ENCODE measurements around the gene TNRC18. TPM values are rescaled to one million over a fixed set of nuclear protein-coding genes. Genes with fewer than 3 reads are reported as not detected.
"Not testable (repeated sequence)": the region's sequence is repeated elsewhere in the genome, so short reads cannot be mapped to it uniquely, and the experiment has no call there.

The TNRC18 gene
- polyA plus RNA-seq, 4 donors = 5.4 to 89.8 (median 29.2) TPM

DNA sequence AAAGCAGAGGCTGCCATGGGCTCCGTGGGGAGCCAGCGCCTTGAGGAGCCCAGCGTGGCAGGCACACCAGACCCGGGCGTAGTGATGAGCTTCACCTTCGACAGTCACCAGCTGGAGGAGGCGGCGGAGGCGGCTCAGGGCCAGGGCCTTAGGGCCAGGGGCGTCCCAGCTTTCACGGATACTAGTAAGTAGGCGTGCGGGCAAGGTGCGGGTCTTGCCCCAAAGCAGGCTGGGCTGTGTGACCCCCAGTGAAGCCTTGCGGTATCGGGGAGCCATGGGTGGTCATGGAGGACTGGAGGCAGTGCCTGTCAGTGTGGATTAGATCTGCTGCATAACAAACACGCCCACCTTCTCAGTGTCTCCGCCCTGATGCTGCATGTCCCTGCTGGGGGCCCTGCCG is 135.8 kb downstream of the TNRC18 start:
- FAIRE-seq = no peak
- Histone ChIP-seq H3K4me3 (ENCODE audit: low read depth in 1 of 3, low read length in 3 of 3) (no peak overlapping the region), H3K9me3 (ENCODE audit: control insufficient read depth in 2 of 2, insufficient read depth in 1 of 2, low read depth in 1 of 2, low read length in 1 of 2) (no peaks in the 10 kb centered on the region), H3K4me1 (ENCODE audit: control insufficient read depth in 3 of 3, insufficient read depth in 2 of 3, low read depth in 1 of 3, low read length in 2 of 3) (peaks cover 0 to 16% (median 0%) of the 10 kb centered on the region in 3 donors), H3K27me3 (ENCODE audit: control insufficient read depth in 3 of 3, insufficient read depth in 3 of 3, low read length in 3 of 3) (no peaks in the 10 kb centered on the region), H3K36me3 (ENCODE audit: control insufficient read depth in 3 of 3, insufficient read depth in 2 of 3, low read depth in 1 of 3, low read length in 3 of 3) (peaks cover 0 to 42% (median 0%) of the 10 kb centered on the region in 3 donors), H3K27ac (ENCODE audit: low read depth in 1 of 3, low read length in 2 of 3) (no peak overlapping the region)
- DNase-seq = no peak
- WGBS, 3 donors = 93 to 95% (median 95%) methylated on average over 19 of the region's 19 CpGs

DNA sequence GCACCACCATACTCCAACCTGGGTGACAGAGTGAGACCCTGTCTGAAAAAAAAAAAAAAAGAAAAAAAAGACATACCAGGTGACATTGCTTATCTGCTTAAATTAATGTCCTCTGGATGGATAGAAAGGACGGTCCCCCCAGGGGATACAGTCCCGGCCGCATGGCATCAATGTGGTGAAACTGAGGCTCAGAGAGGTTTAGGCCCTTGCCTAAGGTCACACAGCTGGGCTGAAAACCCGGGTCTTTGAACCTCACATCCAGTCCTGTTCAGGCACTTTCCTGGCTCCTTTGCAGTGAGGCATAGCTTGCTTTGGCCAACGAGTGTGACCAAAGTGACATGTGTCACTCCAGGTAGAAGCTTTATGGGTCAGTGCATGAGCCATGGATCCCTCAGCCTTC is 136.3 kb downstream of the TNRC18 start:
- Histone ChIP-seq H3K36me3 (ENCODE audit: control insufficient read depth in 3 of 3, insufficient read depth in 2 of 3, low read depth in 1 of 3, low read length in 3 of 3) (peaks cover 0 to 42% (median 0%) of the 10 kb centered on the region in 3 donors), H3K4me1 (ENCODE audit: control insufficient read depth in 3 of 3, insufficient read depth in 2 of 3, low read depth in 1 of 3, low read length in 2 of 3) (peaks cover 0 to 16% (median 0%) of the 10 kb centered on the region in 3 donors)
- not testable (repeated sequence) for H3K9me3 ChIP-seq (ENCODE audit: control insufficient read depth in 2 of 2, insufficient read depth in 1 of 2, low read depth in 1 of 2, low read length in 1 of 2); DNase-seq; FAIRE-seq; H3K4me3 ChIP-seq (ENCODE audit: low read depth in 1 of 3, low read length in 3 of 3); H3K27ac ChIP-seq (ENCODE audit: low read depth in 1 of 3, low read length in 2 of 3); H3K27me3 ChIP-seq (ENCODE audit: control insufficient read depth in 3 of 3, insufficient read depth in 3 of 3, low read length in 3 of 3)
- WGBS, 3 donors = 77 to 92% (median 83%) methylated on average over 4 to 5 of the region's 5 CpGs

DNA sequence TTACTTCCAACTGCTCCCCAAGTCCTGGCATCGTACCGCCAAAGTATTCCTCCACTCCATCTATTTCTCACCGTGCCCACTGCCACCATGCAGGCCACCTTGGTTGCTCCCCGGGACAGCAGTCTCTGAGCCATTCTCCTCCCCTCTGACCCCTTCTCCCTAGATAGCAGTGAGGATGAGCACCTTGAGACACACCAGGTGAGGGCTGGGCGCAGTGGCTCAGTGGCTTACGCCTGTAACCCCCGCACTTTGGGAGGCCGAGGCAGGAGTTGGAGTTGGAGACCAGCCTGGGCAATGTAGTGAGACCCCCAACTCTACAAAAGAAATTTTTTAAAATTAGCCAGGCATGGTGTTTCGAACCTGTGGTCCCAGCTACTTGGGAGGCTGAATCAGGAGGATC is 136.7 kb downstream of the TNRC18 start:
- H3K4me3 ChIP-seq (ENCODE audit: low read depth in 1 of 3, low read length in 3 of 3) = no peak overlapping the region
- WGBS, 3 donors = 83 to 95% (median 90%) methylated on average over 9 of the region's 9 CpGs
- no peaks in the 10 kb centered on the region for H3K27me3 ChIP-seq (ENCODE audit: control insufficient read depth in 3 of 3, insufficient read depth in 3 of 3, low read length in 3 of 3)
- DNase-seq (no peak), FAIRE-seq (no peak)
- no peaks in the 10 kb centered on the region for H3K9me3 ChIP-seq (ENCODE audit: control insufficient read depth in 2 of 2, insufficient read depth in 1 of 2, low read depth in 1 of 2, low read length in 1 of 2)
- H3K4me1 ChIP-seq (ENCODE audit: control insufficient read depth in 3 of 3, insufficient read depth in 2 of 3, low read depth in 1 of 3, low read length in 2 of 3) = peaks cover 0 to 16% (median 0%) of the 10 kb centered on the region in 3 donors
- peaks cover 0 to 38% (median 0%) of the 10 kb centered on the region in 3 donors for H3K36me3 ChIP-seq (ENCODE audit: control insufficient read depth in 3 of 3, insufficient read depth in 2 of 3, low read depth in 1 of 3, low read length in 3 of 3)
- H3K27ac ChIP-seq (ENCODE audit: low read depth in 1 of 3, low read length in 2 of 3) = no peak overlapping the region

DNA sequence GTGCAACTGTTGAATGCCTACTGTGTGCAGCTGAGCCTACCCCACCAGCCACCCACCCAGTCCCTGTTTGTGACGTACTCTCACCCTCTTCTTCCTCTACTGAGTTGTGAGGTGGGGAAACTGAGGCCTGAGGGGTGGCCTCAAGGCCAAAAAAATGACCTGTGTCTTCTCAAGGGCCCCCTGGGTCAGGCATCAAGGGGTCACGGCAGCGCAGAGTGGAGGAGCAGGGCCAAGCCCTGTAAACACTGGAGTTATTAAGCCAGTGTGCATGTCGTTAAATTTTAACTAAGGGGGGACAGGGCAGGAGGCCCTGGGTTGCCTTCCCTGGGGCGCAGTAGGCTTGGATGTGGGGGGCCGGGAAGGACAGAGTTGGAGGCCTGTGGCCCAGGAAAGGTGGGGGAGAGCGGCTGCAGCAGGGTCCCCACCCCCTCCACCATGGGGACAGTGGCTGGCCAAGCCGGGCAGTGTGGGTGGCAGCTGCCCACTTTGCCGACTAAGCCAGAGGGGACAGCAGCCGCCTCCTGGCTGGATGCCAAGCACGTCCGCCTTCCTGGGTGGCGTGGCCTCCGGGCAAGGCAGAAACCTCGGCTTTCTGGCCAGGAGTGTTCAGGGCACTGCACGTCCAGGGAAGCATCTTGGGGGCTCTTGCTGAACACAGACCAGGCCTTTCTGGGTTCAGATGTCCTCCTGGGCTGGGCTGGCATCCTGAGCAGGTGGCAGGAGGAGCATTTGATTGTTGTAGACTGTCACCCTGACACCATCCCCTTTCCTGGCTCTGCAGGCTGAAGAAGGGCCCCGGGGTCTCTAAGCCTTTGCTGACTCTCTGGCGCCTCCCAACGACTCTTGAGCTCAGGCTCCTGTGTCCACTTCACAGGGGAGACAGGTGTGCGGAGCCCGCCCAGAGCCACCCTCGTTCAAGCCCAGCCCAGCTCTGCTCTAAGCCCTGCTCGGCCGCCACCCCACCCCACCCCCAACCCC is 139.0 kb downstream of the TNRC18 start:
- H3K27me3 ChIP-seq (ENCODE audit: control insufficient read depth in 3 of 3, insufficient read depth in 3 of 3, low read length in 3 of 3) = no peaks in the 10 kb centered on the region
- FAIRE-seq (no peak), DNase-seq (peak; percentile 44 to 90)
- no peaks in the 10 kb centered on the region for H3K9me3 ChIP-seq (ENCODE audit: control insufficient read depth in 2 of 2, insufficient read depth in 1 of 2, low read depth in 1 of 2, low read length in 1 of 2)
- 7 to 37% (median 25%) methylated on average over 20 to 24 of the region's 24 CpGs for WGBS, 3 donors
- H3K4me1 ChIP-seq (ENCODE audit: control insufficient read depth in 3 of 3, insufficient read depth in 2 of 3, low read depth in 1 of 3, low read length in 2 of 3) = peaks cover 0 to 16% (median 0%) of the 10 kb centered on the region in 3 donors
- H3K36me3 ChIP-seq (ENCODE audit: control insufficient read depth in 3 of 3, insufficient read depth in 2 of 3, low read depth in 1 of 3, low read length in 3 of 3) = peaks cover 0 to 21% (median 0%) of the 10 kb centered on the region in 3 donors
- H3K27ac ChIP-seq (ENCODE audit: low read depth in 1 of 3, low read length in 2 of 3) = peak overlapping the region in 1 of 3 donors; percentile 79
- peak overlapping the region in 1 of 3 donors; percentile 20 for H3K4me3 ChIP-seq (ENCODE audit: low read depth in 1 of 3, low read length in 3 of 3)

DNA sequence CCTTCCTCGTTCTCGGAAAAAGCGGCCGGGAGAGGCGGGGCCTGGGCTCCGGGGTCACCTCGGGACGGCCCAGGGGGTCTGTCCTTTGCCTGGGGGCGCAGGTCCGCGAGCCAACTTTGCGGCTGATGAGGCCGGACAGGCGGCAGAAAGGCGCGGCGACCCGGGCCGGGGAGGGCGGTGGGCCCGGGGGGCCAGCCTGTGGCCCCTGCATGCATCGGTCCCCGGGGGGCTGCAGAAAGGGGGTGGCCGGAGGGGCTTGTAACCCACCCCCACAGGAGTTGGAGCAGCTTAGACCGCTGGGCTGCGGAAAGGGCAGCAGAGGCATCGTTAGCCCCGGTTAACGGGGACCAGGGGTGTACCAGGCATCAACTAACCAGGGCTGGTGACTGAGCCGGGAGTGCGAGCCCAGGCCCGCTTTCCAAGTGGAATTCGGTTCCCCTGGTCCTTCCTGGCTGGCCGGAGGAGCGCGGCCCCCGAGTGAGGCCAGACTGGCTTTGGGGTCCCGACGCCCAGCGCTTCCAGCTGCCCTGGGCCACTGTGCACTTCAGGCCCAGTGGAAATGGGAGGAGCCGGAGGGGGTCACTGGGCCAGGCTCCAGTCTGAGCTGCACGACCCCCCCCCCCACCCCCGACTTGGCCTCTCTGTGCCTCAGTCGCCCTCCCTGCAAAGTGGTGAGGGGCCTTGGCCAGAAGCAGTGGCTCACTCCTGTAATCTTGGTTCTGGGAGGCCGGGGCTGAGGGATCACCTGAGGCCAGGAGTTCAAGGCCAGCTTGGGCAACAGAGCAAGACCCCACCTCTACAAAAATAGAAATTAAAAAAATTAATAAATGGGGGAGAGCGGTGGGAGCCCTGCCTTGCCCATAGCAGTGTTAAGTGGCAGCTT is 140.0 kb downstream of the TNRC18 start:
- Histone ChIP-seq H3K4me3 (ENCODE audit: low read depth in 1 of 3, low read length in 3 of 3) (peak overlapping the region in 2 of 3 donors; percentile 33 to 47), H3K9me3 (ENCODE audit: control insufficient read depth in 2 of 2, insufficient read depth in 1 of 2, low read depth in 1 of 2, low read length in 1 of 2) (no peaks in the 10 kb centered on the region), H3K27ac (ENCODE audit: low read depth in 1 of 3, low read length in 2 of 3) (peak overlapping the region in 1 of 3 donors; percentile 79), H3K36me3 (ENCODE audit: control insufficient read depth in 3 of 3, insufficient read depth in 2 of 3, low read depth in 1 of 3, low read length in 3 of 3) (peaks cover 0 to 11% (median 0%) of the 10 kb centered on the region in 3 donors), H3K4me1 (ENCODE audit: control insufficient read depth in 3 of 3, insufficient read depth in 2 of 3, low read depth in 1 of 3, low read length in 2 of 3) (peaks cover 0 to 16% (median 0%) of the 10 kb centered on the region in 3 donors), H3K27me3 (ENCODE audit: control insufficient read depth in 3 of 3, insufficient read depth in 3 of 3, low read length in 3 of 3) (no peaks in the 10 kb centered on the region)
- 4 to 10% (median 6%) methylated on average over 28 to 46 of the region's 46 CpGs for WGBS, 3 donors
- DNase-seq (peak in 1 of 2 donors; percentile 36), FAIRE-seq (no peak)

DNA sequence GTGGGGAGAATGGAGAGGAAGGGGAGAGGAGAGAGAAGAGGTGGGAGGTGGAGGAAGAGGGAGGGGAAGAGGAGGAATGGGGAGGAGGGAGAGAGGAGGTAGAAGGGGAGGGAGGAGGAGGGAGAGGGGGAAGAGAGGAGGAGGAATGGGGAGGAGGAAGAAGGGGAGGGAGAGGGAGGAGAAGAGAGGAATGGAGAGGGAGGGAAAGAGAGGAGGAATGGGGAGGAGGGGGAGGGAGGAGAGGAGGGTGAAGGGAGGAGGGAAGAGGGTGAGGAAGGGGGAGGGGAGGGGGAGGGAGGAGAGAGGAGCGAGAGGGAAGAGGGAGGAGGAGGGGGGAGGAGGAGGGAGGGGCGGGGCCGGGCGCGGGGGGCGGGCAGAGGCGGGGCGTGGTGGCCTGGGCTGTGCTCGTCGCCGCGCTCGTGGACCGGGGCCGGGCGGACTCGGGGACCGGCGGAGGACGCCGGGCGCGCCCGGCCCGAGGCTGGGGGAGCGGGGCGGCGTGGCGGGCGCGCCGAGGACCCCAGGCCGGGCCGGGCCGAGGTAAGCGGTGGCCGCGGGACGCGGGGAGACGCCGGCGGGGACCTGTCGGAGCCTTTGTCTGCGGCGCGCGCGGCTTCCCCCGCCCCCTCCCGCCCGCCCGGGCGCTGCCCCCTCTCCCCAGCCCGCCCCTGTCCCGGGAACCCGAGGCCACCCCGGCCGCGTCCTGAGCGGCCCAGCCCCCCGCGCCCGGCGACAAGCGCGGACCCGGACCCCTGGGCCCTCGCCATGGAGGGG is 140.9 kb downstream of the TNRC18 start, which contains the start of gene SLC29A4:
SLC29A4 (plus strand) TSS at position 401 of the 774 bp plus-strand sequence. CDS start 4,874 bp downstream, outside the sequence.
- Histone ChIP-seq H3K4me3 (ENCODE audit: low read depth in 1 of 3, low read length in 3 of 3) (peak within 1 kb of the TSS in 2 of 3 donors; percentile 33 to 47), H3K27ac (ENCODE audit: low read depth in 1 of 3, low read length in 2 of 3) (no peak within 1 kb of the TSS), H3K4me1 (ENCODE audit: control insufficient read depth in 3 of 3, insufficient read depth in 2 of 3, low read depth in 1 of 3, low read length in 2 of 3) (peaks cover 0 to 16% (median 0%) of the 10 kb centered on the region in 3 donors), H3K36me3 (ENCODE audit: control insufficient read depth in 3 of 3, insufficient read depth in 2 of 3, low read depth in 1 of 3, low read length in 3 of 3) (peaks cover 0 to 2% (median 0%) of the 10 kb centered on the region in 3 donors), H3K9me3 (ENCODE audit: control insufficient read depth in 2 of 2, insufficient read depth in 1 of 2, low read depth in 1 of 2, low read length in 1 of 2) (no peaks in the 10 kb centered on the region), H3K27me3 (ENCODE audit: control insufficient read depth in 3 of 3, insufficient read depth in 3 of 3, low read length in 3 of 3) (no peaks in the 10 kb centered on the region)
- DNase-seq (peak; percentile 47 to 56), FAIRE-seq (no peak)
- 0 to 2% (median 0%) methylated on average over 10 to 69 of the region's 69 CpGs for WGBS, 3 donors

DNA sequence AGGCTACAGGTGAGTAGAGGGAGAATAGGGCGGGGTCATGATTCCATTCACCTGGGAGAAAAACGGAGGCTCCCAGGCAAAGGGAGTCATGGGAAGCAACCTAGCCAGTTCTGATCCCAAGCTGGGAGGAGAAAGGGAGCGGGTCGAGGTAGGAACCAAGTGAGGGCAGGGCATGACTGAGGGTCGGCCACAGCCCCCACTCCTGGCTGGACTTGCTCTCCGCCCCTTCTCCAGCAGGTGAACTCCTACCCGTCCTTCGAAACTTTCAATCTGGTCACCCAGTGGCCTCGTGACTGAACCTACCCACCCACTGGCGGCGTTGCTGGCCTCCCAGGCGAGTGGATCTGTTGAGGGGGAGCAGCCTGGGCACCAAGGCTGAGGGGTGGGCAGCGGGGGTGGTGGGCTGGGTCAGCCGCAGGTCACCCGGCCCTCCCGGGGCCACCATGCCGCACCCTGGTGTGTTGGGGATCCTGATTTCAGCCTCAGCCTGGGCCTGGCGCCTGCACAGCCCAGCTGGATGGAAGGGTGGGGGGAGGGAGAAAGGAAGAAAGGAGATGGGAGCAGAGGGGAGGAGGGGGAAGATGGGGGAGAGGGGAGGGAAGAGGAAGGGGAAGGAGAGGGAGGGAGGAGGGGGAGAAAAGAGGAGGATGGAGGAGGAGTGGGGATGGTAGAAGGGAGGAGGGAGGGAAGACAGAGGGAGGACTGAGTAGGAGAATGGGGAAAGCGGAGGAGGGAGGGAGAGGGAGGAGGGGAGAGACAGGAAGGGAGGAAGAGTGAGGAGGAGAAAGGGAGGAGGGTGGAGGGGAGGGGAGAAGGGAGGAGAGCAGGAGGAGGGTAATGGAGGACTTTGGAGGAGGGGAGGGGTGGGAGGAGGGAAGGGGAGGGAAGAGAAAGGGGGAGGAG is 141.8 kb downstream of the TNRC18 start:
- FAIRE-seq; H3K4me3 ChIP-seq (ENCODE audit: low read depth in 1 of 3, low read length in 3 of 3); H3K27me3 ChIP-seq (ENCODE audit: control insufficient read depth in 3 of 3, insufficient read depth in 3 of 3, low read length in 3 of 3); DNase-seq; H3K27ac ChIP-seq (ENCODE audit: low read depth in 1 of 3, low read length in 2 of 3); H3K36me3 ChIP-seq (ENCODE audit: control insufficient read depth in 3 of 3, insufficient read depth in 2 of 3, low read depth in 1 of 3, low read length in 3 of 3); H3K9me3 ChIP-seq (ENCODE audit: control insufficient read depth in 2 of 2, insufficient read depth in 1 of 2, low read depth in 1 of 2, low read length in 1 of 2): not testable (repeated sequence)
- 19 to 40% (median 27%) methylated on average over 17 to 19 of the region's 19 CpGs for WGBS, 3 donors
- H3K4me1 ChIP-seq (ENCODE audit: control insufficient read depth in 3 of 3, insufficient read depth in 2 of 3, low read depth in 1 of 3, low read length in 2 of 3) = peaks cover 0 to 16% (median 0%) of the 10 kb centered on the region in 3 donors

Measured in small intestine (tissue), 7 donors.